GM21390 (cell line): ENCODE results near the gene MYL6B.

Experiments
- ATAC-seq: cut with Tn5 transposase; IDR thresholded peaks from one replicate; pipeline ENCODE4 v1.9.1; 2021; ENCODE audit not compliant: unreplicated experiment

Gene MYL6B

GRCh38 chr12:56121204-56121870 lies 31.1 kb upstream of the MYL6B start:
- ATAC-seq, result no peak

GRCh38 chr12:56122637-56123036 lies 29.8 kb upstream of the MYL6B start:
- ATAC-seq, result no peak

- no peak for ATAC-seq
Observed at GRCh38 chr12:56124133-56124532, 28.3 kb upstream of the MYL6B start.

- ATAC-seq, result no peak
Observed at GRCh38 chr12:56126732-56127239, 25.6 kb upstream of the MYL6B start.

GRCh38 chr12:56127485-56127887 lies 24.9 kb upstream of the MYL6B start:
- no peak for ATAC-seq

GRCh38 chr12:56127888-56128669 lies 24.3 kb upstream of the MYL6B start, which contains the start of gene ESYT1:
ESYT1 (plus strand) TSS chr12:56128267; CDS start chr12:56128320, 53 bp downstream.
- ATAC-seq, result peak; percentile 89

- no peak for ATAC-seq
Observed at GRCh38 chr12:56128670-56129205, 23.6 kb upstream of the MYL6B start.

GRCh38 chr12:56129206-56129941 lies 23.0 kb upstream of the MYL6B start:
- ATAC-seq, result peak; percentile 31

GRCh38 chr12:56129942-56130495 lies 22.4 kb upstream of the MYL6B start:
- ATAC-seq, result no peak

GRCh38 chr12:56130876-56131275 lies 21.5 kb upstream of the MYL6B start:
- no peak for ATAC-seq

- no peak for ATAC-seq
Observed at GRCh38 chr12:56134897-56135296, 17.5 kb upstream of the MYL6B start.

GRCh38 chr12:56137853-56138571 lies 14.4 kb upstream of the MYL6B start:
- ATAC-seq, result no peak

- ATAC-seq, result no peak
Observed at GRCh38 chr12:56141946-56142784, 10.2 kb upstream of the MYL6B start.

- ATAC-seq, result no peak
Observed at GRCh38 chr12:56143217-56143616, 9.2 kb upstream of the MYL6B start.

GRCh38 chr12:56143870-56144269 lies 8.5 kb upstream of the MYL6B start:
- no peak for ATAC-seq

GRCh38 chr12:56145217-56145616 lies 7.2 kb upstream of the MYL6B start:
- no peak for ATAC-seq

GRCh38 chr12:56146492-56147460 lies 5.6 kb upstream of the MYL6B start:
- ATAC-seq, result no peak

GRCh38 chr12:56150563-56150962 lies 1.8 kb upstream of the MYL6B start:
- ATAC-seq, result no peak
